ENCODE results near the gene FAM174B. TPM values are rescaled to one million over a fixed set of nuclear protein-coding genes. Genes with fewer than 3 reads are reported as not detected.
A peak's percentile ranks its signal among the peaks of the same experiment; 100 is the strongest.

Gene FAM174B
- total and polyA plus RNA-seq, 8 donors, result 14.6 to 54.0 (median 31.0) TPM

GRCh38 chr15:92596623-92597022 lies 59.0 kb downstream of the FAM174B start:
- intact Hi-C loops (cut with DNase I; ENCODE audit: low total_unique reads), result no loop called here
- no peaks in the 10 kb centered on the region for H3K36me3 ChIP-seq
- no peaks in the 10 kb centered on the region for H3K27me3 ChIP-seq
- TF ChIP-seq POLR2AphosphoS5 (IDR thresholded peaks at IDR 0.05), result no peak
- no peak overlapping the region for H3K4me3 ChIP-seq
- no peak overlapping the region for H3K27ac ChIP-seq
- DNase-seq, result no peak
- 87 to 98% (median 96%) methylated on average over 5 of the region's 5 CpGs for WGBS, 5 donors
- no peaks in the 10 kb centered on the region for H3K9me3 ChIP-seq
- peaks cover 0 to 6% (median 2%) of the 10 kb centered on the region in 4 donors for H3K4me1 ChIP-seq

GRCh38 chr15:92595506-92596381 lies 59.8 kb downstream of the FAM174B start:
- intact Hi-C loops (cut with DNase I; ENCODE audit: low total_unique reads), result no loop called here
- H3K4me3 ChIP-seq, result no peak overlapping the region

GRCh38 chr15:92591275-92591674 lies 64.3 kb downstream of the FAM174B start:
- TF ChIP-seq CTCF (IDR thresholded peaks at IDR 0.05) (no peak), POLR2A (IDR thresholded peaks at IDR 0.05) (no peak), POLR2AphosphoS5 (IDR thresholded peaks at IDR 0.05) (no peak), EP300 (IDR thresholded peaks at IDR 0.05) (no peak)
- Histone ChIP-seq H3K27me3 (no peaks in the 10 kb centered on the region), H3K4me1 (no peaks in the 10 kb centered on the region), H3K27ac (no peak overlapping the region), H3K4me3 (no peak overlapping the region), H3K9me3 (no peaks in the 10 kb centered on the region), H3K36me3 (peaks cover 0 to 6% (median 0%) of the 10 kb centered on the region in 4 donors)
- intact Hi-C loops (cut with DNase I; ENCODE audit: low total_unique reads), result no loop called here
- WGBS, 5 donors, result 64 to 77% (median 65%) methylated on average over 5 of the region's 5 CpGs
- DNase-seq, result no peak

More at GRCh38 chr15:92595506-92596381, 59.8 kb downstream of the FAM174B start:
- H3K27ac ChIP-seq, result no peak overlapping the region
- TF ChIP-seq POLR2AphosphoS5 (IDR thresholded peaks at IDR 0.05), result no peak
- no peak for TF ChIP-seq EP300 (IDR thresholded peaks at IDR 0.05)
- no peaks in the 10 kb centered on the region for H3K27me3 ChIP-seq
- DNase-seq, result no peak
- no peaks in the 10 kb centered on the region for H3K9me3 ChIP-seq
- WGBS, 5 donors, result 84 to 87% (median 85%) methylated on average over 19 of the region's 19 CpGs
- no peaks in the 10 kb centered on the region for H3K4me1 ChIP-seq
- H3K36me3 ChIP-seq, result no peaks in the 10 kb centered on the region

- Histone ChIP-seq H3K9me3 (no peaks in the 10 kb centered on the region), H3K4me1 (no peaks in the 10 kb centered on the region), H3K36me3 (peaks cover 0 to 6% (median 0%) of the 10 kb centered on the region in 4 donors), H3K4me3 (no peak overlapping the region), H3K27me3 (no peaks in the 10 kb centered on the region), H3K27ac (no peak overlapping the region)
- intact Hi-C loops (cut with DNase I; ENCODE audit: low total_unique reads), result no loop called here
- WGBS, 5 donors, result 66 to 86% (median 83%) methylated on average over 6 of the region's 6 CpGs
- TF ChIP-seq EP300 (IDR thresholded peaks at IDR 0.05), result no peak
- TF ChIP-seq CTCF (IDR thresholded peaks at IDR 0.05), result no peak
- no peak for TF ChIP-seq POLR2AphosphoS5 (IDR thresholded peaks at IDR 0.05)
- TF ChIP-seq POLR2A (IDR thresholded peaks at IDR 0.05), result no peak
- DNase-seq, result no peak
These were observed 68.6 kb downstream of the FAM174B start for GRCh38 chr15:92586966-92587365.

- WGBS, 5 donors, result 79 to 87% (median 83%) methylated on average over 8 of the region's 8 CpGs
- no peaks in the 10 kb centered on the region for H3K9me3 ChIP-seq
These were observed 69.1 kb downstream of the FAM174B start for GRCh38 chr15:92586383-92586942.

More at GRCh38 chr15:92586383-92586942, 69.1 kb downstream of the FAM174B start:
- peaks cover 0 to 6% (median 0%) of the 10 kb centered on the region in 4 donors for H3K36me3 ChIP-seq
- no peak overlapping the region for H3K27ac ChIP-seq
- intact Hi-C loops (cut with DNase I; ENCODE audit: low total_unique reads), result no loop called here
- H3K4me1 ChIP-seq, result no peaks in the 10 kb centered on the region
- TF ChIP-seq POLR2AphosphoS5 (IDR thresholded peaks at IDR 0.05) (no peak), EP300 (IDR thresholded peaks at IDR 0.05) (no peak), POLR2A (IDR thresholded peaks at IDR 0.05) (no peak)
- peak in 1 of 2 donors; percentile 42 for DNase-seq
- no peak overlapping the region for H3K4me3 ChIP-seq
- H3K27me3 ChIP-seq, result no peaks in the 10 kb centered on the region

Data from stomach (tissue), 9 donors.